Transverse colon (tissue), 4 donors: ENCODE results near the gene PIK3R5. TPM values are rescaled to one million over a fixed set of nuclear protein-coding genes. Genes with fewer than 3 reads are reported as not detected.

ENCODE experiments used
- DNase-seq: peaks from one replicate; pipeline ENCODE4 v3.0.0-alpha.2; 2019
- H3K27ac ChIP-seq, 4 donors: fragments of 200-600 bp; sonication (generic); 2 replicates each; pipeline ENCODE4 v1.5.1; 2016 to 2018; ENCODE audit warnings: inconsistent platforms in 4 of 4
- H3K27me3 ChIP-seq: fragments of 200-600 bp; sonication (generic); 2 replicates; pipeline ENCODE4 v1.5.1; 2017; ENCODE audit warnings: inconsistent platforms
- H3K36me3 ChIP-seq, 4 donors: fragments of 200-600 bp; sonication (generic); 2 replicates each; pipeline ENCODE4 v1.5.1; 2017 to 2019; ENCODE audit warnings: inconsistent platforms in 4 of 4
- H3K4me1 ChIP-seq, 4 donors: fragments of 200-600 bp; sonication (generic); 2 replicates each; pipeline ENCODE4 v1.5.1; 2017 to 2020; ENCODE audit warnings: inconsistent platforms in 4 of 4
- H3K4me3 ChIP-seq, 4 donors: fragments of 200-600 bp; sonication (generic); 1 replicate in 1 of 4; 2 replicates in 3 of 4; pipeline versions ENCODE4 v1.5.1 to v1.6.1; 2017 to 2019; ENCODE audit warnings: inconsistent platforms in 4 of 4
- H3K9me3 ChIP-seq, 2 donors: fragments of 200-600 bp; sonication (generic); 2 replicates each; pipeline ENCODE4 v1.5.1; 2017 to 2019; ENCODE audit warnings: inconsistent platforms in 2 of 2
- EP300 ChIP-seq: sonication (generic); formaldehyde crosslinking; IDR thresholded peaks from one replicate; pipeline ENCODE4 v1.6.1; 2017; ENCODE audit warnings: antibody characterized with exemption, low read depth
- POLR2A ChIP-seq: fragments of 450-650 bp; IDR thresholded peaks from one replicate; pipeline ENCODE4 v1.6.1; 2016; ENCODE audit warnings: antibody characterized with exemption, mild to moderate bottlenecking, moderate library complexity
- POLR2AphosphoS5 ChIP-seq, 3 donors: sonication (generic); formaldehyde crosslinking; IDR thresholded peaks; one replicate each; pipeline ENCODE4 v1.6.1; 2016; ENCODE audit warnings: antibody characterized with exemption in 3 of 3
- WGBS, 2 donors: methylation state at CpG; one replicate each; pipeline ENCODE4 v1.1.5; 2018; ENCODE audit warnings: low coverage in 1 of 2; 5-methylcytosine and 5-hydroxymethylcytosine counted together
- in situ Hi-C, 4 donors: fragments of 200-750 bp; cut with MboI; loops; one replicate each; pipeline versions ENCODE4 v1.15.0 to v1.15.1; 2017; ENCODE audit warnings: low sequenced_read_pairs in 3 of 4, low pct_ligation_motif_present in 1 of 4, low pct_unique_long_range_greater_than_20kb in 1 of 4
- intact Hi-C: fragments of 100-400 bp; cut with DNase I; formaldehyde crosslinking; loops from one replicate; pipeline ENCODE4 v1.15.1; 2023; ENCODE audit warnings: low total_unique reads
- total RNA-seq, 4 donors: library from RNA; depleted of rRNA; stranded (reverse); fragments of >200 nt; gene quantifications; one replicate each; pipeline ENCODE4 v1.1.0, GENCODE V29; 2016
- TF ChIP-seq, protein P1 (sequence below), 5 experiments: fragments of 200-600 bp in 3 of 5; fragments of 450-650 bp in 2 of 5; sonication (generic) in 3 of 5; IDR thresholded peaks; 1 replicate in 2 of 5; 2 replicates in 3 of 5; pipeline ENCODE4 v1.5.1; 2016 to 2017; ENCODE audit warnings: antibody characterized with exemption in 5 of 5, inconsistent platforms in 3 of 5, mild to moderate bottlenecking in 2 of 5, moderate library complexity in 1 of 5

The PIK3R5 gene
- total RNA-seq, 4 donors from 2014 or later, result 0.40 to 16.1 (median 10.4) TPM

GRCh38 chr17:8893059-8893458 is 72.4 kb downstream of the PIK3R5 start:
- 96% methylated on average over 3 of the region's 3 CpGs for WGBS, 2 donors
- no peak overlapping the region for H3K4me3 ChIP-seq
- intact Hi-C loops (loop anchor here (5.0 kb wide), 1 partner anchor 1504 kb away; no protein-coding TSS in a partner anchor), in situ Hi-C loops (loop anchor here in 1 of 4 donors (25.0 kb wide), 1 partner anchor 94 kb away; no protein-coding TSS in a partner anchor)
- H3K27ac ChIP-seq, result no peak overlapping the region
- DNase-seq, result no peak
- no peaks in the 10 kb centered on the region for H3K9me3 ChIP-seq
- H3K4me1 ChIP-seq, result peaks cover 0 to 5% (median 0%) of the 10 kb centered on the region in 4 donors
- no peak for TF ChIP-seq EP300
- TF ChIP-seq POLR2A, result no peak
- no peak for TF ChIP-seq POLR2AphosphoS5 (IDR thresholded peaks at IDR 0.05)
- TF ChIP-seq, protein P1, sequence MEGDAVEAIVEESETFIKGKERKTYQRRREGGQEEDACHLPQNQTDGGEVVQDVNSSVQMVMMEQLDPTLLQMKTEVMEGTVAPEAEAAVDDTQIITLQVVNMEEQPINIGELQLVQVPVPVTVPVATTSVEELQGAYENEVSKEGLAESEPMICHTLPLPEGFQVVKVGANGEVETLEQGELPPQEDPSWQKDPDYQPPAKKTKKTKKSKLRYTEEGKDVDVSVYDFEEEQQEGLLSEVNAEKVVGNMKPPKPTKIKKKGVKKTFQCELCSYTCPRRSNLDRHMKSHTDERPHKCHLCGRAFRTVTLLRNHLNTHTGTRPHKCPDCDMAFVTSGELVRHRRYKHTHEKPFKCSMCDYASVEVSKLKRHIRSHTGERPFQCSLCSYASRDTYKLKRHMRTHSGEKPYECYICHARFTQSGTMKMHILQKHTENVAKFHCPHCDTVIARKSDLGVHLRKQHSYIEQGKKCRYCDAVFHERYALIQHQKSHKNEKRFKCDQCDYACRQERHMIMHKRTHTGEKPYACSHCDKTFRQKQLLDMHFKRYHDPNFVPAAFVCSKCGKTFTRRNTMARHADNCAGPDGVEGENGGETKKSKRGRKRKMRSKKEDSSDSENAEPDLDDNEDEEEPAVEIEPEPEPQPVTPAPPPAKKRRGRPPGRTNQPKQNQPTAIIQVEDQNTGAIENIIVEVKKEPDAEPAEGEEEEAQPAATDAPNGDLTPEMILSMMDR (IDR thresholded peaks at IDR 0.05), result no peak
- H3K36me3 ChIP-seq, result no peaks in the 10 kb centered on the region
- H3K27me3 ChIP-seq, result no peaks in the 10 kb centered on the region

DNA sequence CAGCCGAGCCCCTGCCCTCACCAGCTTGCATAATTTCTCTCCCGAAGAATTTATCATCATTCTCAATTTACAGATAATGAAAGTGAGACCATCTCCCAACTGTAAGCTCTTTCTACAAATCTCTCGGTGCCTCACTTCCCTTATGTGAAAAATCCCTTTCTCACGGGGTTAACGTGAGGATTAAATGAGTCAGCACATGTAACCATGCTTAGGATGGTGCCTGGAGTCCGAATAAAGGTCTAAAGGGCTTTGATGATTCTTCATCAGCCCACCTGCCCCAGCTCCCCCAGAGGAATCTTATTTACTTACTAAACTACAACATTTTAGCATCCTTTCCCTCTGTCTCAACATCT is 73.2 kb downstream of the PIK3R5 start:
- H3K27ac ChIP-seq, result no peak overlapping the region
- intact Hi-C loops, result loop anchor here (5.0 kb wide), 1 partner anchor 1505 kb away; no protein-coding TSS in a partner anchor
- DNase-seq, result no peak
- TF ChIP-seq POLR2AphosphoS5 (IDR thresholded peaks at IDR 0.05) (no peak), POLR2A (no peak), EP300 (no peak)
- TF ChIP-seq, protein P1 (IDR thresholded peaks at IDR 0.05), result no peak
- H3K27me3 ChIP-seq, result no peaks in the 10 kb centered on the region
- 50 to 82% methylated on average over 2 to 6 of the region's 6 CpGs for WGBS, 2 donors
- in situ Hi-C loops, result loop anchor here in 1 of 4 donors (25.0 kb wide), 1 partner anchor 95 kb away; no protein-coding TSS in a partner anchor
- H3K9me3 ChIP-seq, result no peaks in the 10 kb centered on the region
- no peaks in the 10 kb centered on the region for H3K36me3 ChIP-seq
- no peak overlapping the region for H3K4me3 ChIP-seq
- H3K4me1 ChIP-seq, result peaks cover 0 to 5% (median 0%) of the 10 kb centered on the region in 4 donors

DNA sequence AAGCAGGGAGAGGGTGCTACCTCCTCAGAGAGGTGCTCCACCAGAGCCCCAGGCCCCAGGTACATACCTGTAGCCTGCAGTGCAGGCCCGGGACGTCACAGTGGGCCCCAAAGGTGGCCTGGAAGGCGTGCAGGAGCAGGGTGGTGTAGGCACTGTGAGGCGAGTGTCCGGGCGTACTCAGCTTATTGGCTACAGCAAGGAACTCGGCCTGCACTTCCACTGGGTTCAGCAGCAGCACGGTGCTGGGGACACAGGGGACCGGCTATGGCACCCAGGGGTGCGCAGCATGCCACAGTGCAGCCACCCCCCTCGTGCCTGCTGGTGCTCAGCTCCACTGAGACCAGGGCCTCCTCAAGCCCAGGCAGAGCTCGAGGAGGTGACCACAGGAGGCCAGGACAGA is 74.8 kb downstream of the PIK3R5 start:
- intact Hi-C loops (loop anchor here (5.0 kb wide), 1 partner anchor 1507 kb away; no protein-coding TSS in a partner anchor), in situ Hi-C loops (loop anchor here in 1 of 4 donors (25.0 kb wide), 1 partner anchor 97 kb away; no protein-coding TSS in a partner anchor)
- Histone ChIP-seq H3K4me1 (peaks cover 0 to 5% (median 0%) of the 10 kb centered on the region in 4 donors), H3K27ac (no peak overlapping the region), H3K36me3 (no peaks in the 10 kb centered on the region), H3K9me3 (no peaks in the 10 kb centered on the region), H3K4me3 (no peak overlapping the region), H3K27me3 (no peaks in the 10 kb centered on the region)
- DNase-seq, result no peak
- TF ChIP-seq POLR2A (no peak), POLR2AphosphoS5 (IDR thresholded peaks at IDR 0.05) (no peak), EP300 (no peak)
- TF ChIP-seq, protein P1 (IDR thresholded peaks at IDR 0.05), result no peak
- WGBS, 2 donors, result 91% methylated on average over 6 of the region's 12 CpGs; no CpG with 5 or more reads in 1 of the 2 donors

DNA sequence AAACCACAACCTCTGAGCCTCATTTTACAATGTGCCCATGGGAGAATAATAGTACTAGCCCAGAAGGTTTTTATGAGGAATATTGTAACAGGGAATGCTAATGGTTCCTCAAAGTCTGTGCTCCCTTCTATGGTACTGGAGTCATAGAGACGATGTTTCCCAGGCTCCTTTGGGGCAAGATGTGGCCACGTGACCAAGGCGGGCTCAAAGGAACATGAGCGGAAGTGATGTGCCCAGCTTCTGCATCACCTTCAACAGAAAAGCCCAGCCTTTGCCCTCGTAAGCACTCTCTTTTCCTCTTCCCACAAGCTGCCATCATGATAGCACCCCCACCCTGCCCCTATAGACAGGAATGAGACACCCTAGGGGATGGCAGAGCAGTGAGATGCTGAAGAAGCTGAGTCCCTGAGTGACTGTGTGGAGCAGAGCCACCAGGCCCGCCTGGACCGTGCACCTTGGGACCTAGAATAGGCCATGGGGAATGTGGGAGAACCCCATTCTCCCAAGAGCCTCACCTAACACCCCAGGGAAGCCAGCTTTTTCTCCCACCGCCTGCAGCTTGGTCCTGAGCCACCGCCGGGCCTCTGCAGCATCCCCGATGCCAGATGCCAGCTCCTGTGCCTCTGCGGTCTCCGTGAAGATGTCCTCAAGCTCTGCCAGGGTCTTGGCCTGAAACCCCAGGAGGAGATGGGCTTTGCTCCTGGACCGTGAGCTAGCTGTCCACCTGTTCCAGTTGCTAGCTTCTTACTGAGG is 75.9 kb downstream of the PIK3R5 start:
- H3K4me3 ChIP-seq, result no peak overlapping the region
- WGBS, 2 donors, result 96% methylated on average over 11 of the region's 14 CpGs; no CpG with 5 or more reads in 1 of the 2 donors
- H3K9me3 ChIP-seq, result no peaks in the 10 kb centered on the region
- H3K4me1 ChIP-seq, result peaks cover 0 to 3% (median 0%) of the 10 kb centered on the region in 4 donors
- TF ChIP-seq, protein P1 (IDR thresholded peaks at IDR 0.05), result no peak
- TF ChIP-seq POLR2AphosphoS5 (IDR thresholded peaks at IDR 0.05) (no peak), EP300 (no peak), POLR2A (no peak)
- in situ Hi-C loops, result loop anchor here in 1 of 4 donors (25.0 kb wide), 1 partner anchor 98 kb away; no protein-coding TSS in a partner anchor
- no peak overlapping the region for H3K27ac ChIP-seq
- no peaks in the 10 kb centered on the region for H3K27me3 ChIP-seq
- intact Hi-C loops, result loop anchor here (5.0 kb wide), 1 partner anchor 1508 kb away; no protein-coding TSS in a partner anchor
- no peak for DNase-seq
- H3K36me3 ChIP-seq, result no peaks in the 10 kb centered on the region
